Astrocyte (in vitro differentiated cells and primary cell): ENCODE measurements around the gene AAGAB. TPM values are rescaled to one million over a fixed set of nuclear protein-coding genes. Genes with fewer than 3 reads are reported as not detected.

Experiments
- DNase-seq: peaks from one replicate; pipeline ENCODE4 v3.0.0-alpha.2; 2010; ENCODE audit warnings: low read depth
- FAIRE-seq: peaks from 2 replicates; lab custom pipeline; 2011; peaks lifted over from hg19 to GRCh38; lab: Jason Lieb, UNC
- H2AFZ ChIP-seq: 2 replicates; pipeline ENCODE4 v1.6.0; 2012; ENCODE audit warnings: low read depth, low read length, inconsistent platforms
- H3K27ac ChIP-seq: 2 replicates; pipeline ENCODE4 v1.5.1; 2011; ENCODE audit warnings: low read depth, low read length, inconsistent platforms
- H3K27me3 ChIP-seq: 2 replicates; pipeline ENCODE4 v1.6.0; 2011; ENCODE audit warnings: low read length, inconsistent platforms; ENCODE audit not compliant: insufficient read depth
- H3K36me3 ChIP-seq: 2 replicates; pipeline ENCODE4 v1.5.1; 2011; ENCODE audit warnings: low read length, inconsistent platforms; ENCODE audit not compliant: insufficient read depth
- H3K4me1 ChIP-seq: 2 replicates; pipeline ENCODE4 v1.5.1; 2011; ENCODE audit warnings: low read length, inconsistent platforms; ENCODE audit not compliant: insufficient read depth
- H3K4me2 ChIP-seq: 2 replicates; pipeline ENCODE4 v1.6.0; 2012; ENCODE audit warnings: low read length, inconsistent platforms
- H3K4me3 ChIP-seq: 2 replicates; pipeline ENCODE4 v1.5.1; 2011; ENCODE audit warnings: low read depth, mild to moderate bottlenecking, low read length, inconsistent platforms; ENCODE audit not compliant: insufficient read depth
- H3K79me2 ChIP-seq: 2 replicates; pipeline ENCODE4 v1.6.0; 2012; ENCODE audit warnings: mild to moderate bottlenecking, low read length, inconsistent platforms; ENCODE audit not compliant: insufficient read depth
- H3K9ac ChIP-seq: 2 replicates; pipeline ENCODE4 v1.6.0; 2012; ENCODE audit warnings: mild to moderate bottlenecking, low read length, inconsistent platforms
- H3K9me3 ChIP-seq: 2 replicates; pipeline ENCODE4 v1.5.1; 2012; ENCODE audit warnings: low read depth, mild to moderate bottlenecking, low read length, inconsistent platforms; ENCODE audit not compliant: insufficient read depth
- H4K20me1 ChIP-seq: 2 replicates; pipeline ENCODE4 v1.6.0; 2012; ENCODE audit warnings: low read length, inconsistent platforms; ENCODE audit not compliant: insufficient read depth
- H3K27ac Mint-ChIP-seq: one replicate; pipeline ENCODE4 v1.8.0; 2021; ENCODE audit warnings: mild to moderate bottlenecking, mixed read lengths; ENCODE audit not compliant: unreplicated experiment
- H3K27me3 Mint-ChIP-seq: one replicate; pipeline ENCODE4 v1.8.0; 2021; ENCODE audit warnings: low read depth, mixed read lengths; ENCODE audit not compliant: unreplicated experiment
- H3K36me3 Mint-ChIP-seq: one replicate; pipeline ENCODE4 v1.8.0; 2021; ENCODE audit warnings: low read depth, mixed read lengths; ENCODE audit not compliant: unreplicated experiment
- H3K4me1 Mint-ChIP-seq: one replicate; pipeline ENCODE4 v1.8.0; 2021; ENCODE audit warnings: low read depth, mixed read lengths; ENCODE audit not compliant: unreplicated experiment
- H3K4me3 Mint-ChIP-seq: one replicate; pipeline ENCODE4 v1.8.0; 2021; ENCODE audit warnings: mild to moderate bottlenecking, moderate library complexity, mixed read lengths; ENCODE audit not compliant: unreplicated experiment
- H3K9me3 Mint-ChIP-seq: one replicate; pipeline ENCODE4 v1.8.0; 2021; ENCODE audit warnings: mild to moderate bottlenecking, mixed read lengths; ENCODE audit not compliant: unreplicated experiment
- CTCF ChIP-seq: IDR thresholded peaks from 2 replicates; pipeline ENCODE4 v1.5.1; 2011; ENCODE audit warnings: low read depth, mild to moderate bottlenecking, inconsistent platforms, low read length, moderate library complexity; ENCODE audit not compliant: insufficient read depth
- EZH2 ChIP-seq: IDR thresholded peaks from 2 replicates; pipeline ENCODE4 v1.6.1; 2012; ENCODE audit warnings: mild to moderate bottlenecking, low read length, inconsistent platforms; ENCODE audit not compliant: insufficient read depth
- total RNA-seq: library from RNA; stranded (reverse); gene quantifications from 2 replicates; pipeline ENCODE4 v1.2.1, GENCODE V29; 2021

The AAGAB gene
- total RNA-seq, 1 donor from 2014 or later, result 52.2 TPM

- H3K79me2 ChIP-seq, result peaks cover 31% of the 10 kb centered on the region
- no peaks in the 10 kb centered on the region for H3K27me3 Mint-ChIP-seq
- no peak overlapping the region for H2AFZ ChIP-seq
- no peak overlapping the region for H3K4me3 Mint-ChIP-seq
- FAIRE-seq (no peak), DNase-seq (no peak)
- TF ChIP-seq EZH2 (no peak), CTCF (no peak)
- H3K4me1 ChIP-seq, result peaks cover 53% of the 10 kb centered on the region
- peaks cover 33% of the 10 kb centered on the region for H3K36me3 Mint-ChIP-seq
- peak overlapping the region; percentile 1 for H3K27ac ChIP-seq
- peaks cover 12% of the 10 kb centered on the region for H3K36me3 ChIP-seq
- H3K4me3 ChIP-seq, result no peak overlapping the region
- peaks cover 2% of the 10 kb centered on the region for H3K9me3 Mint-ChIP-seq
- no peaks in the 10 kb centered on the region for H4K20me1 ChIP-seq
- no peaks in the 10 kb centered on the region for H3K27me3 ChIP-seq
- no peak overlapping the region for H3K4me2 ChIP-seq
- peaks cover 51% of the 10 kb centered on the region for H3K4me1 Mint-ChIP-seq
- peak overlapping the region; percentile 69 for H3K27ac Mint-ChIP-seq
- H3K9ac ChIP-seq, result peak overlapping the region; percentile 13
- no peaks in the 10 kb centered on the region for H3K9me3 ChIP-seq
Measured at GRCh38 chr15:67176195-67176971, 78.1 kb downstream of the AAGAB start.

- Mint-ChIP-seq H3K36me3 (peaks cover 36% of the 10 kb centered on the region), H3K4me1 (peaks cover 51% of the 10 kb centered on the region), H3K27me3 (no peaks in the 10 kb centered on the region), H3K27ac (peak overlapping the region; percentile 12), H3K4me3 (no peak overlapping the region), H3K9me3 (peaks cover 2% of the 10 kb centered on the region)
- no peak overlapping the region for H3K9ac ChIP-seq
- no peaks in the 10 kb centered on the region for H4K20me1 ChIP-seq
- FAIRE-seq (no peak), DNase-seq (no peak)
- H2AFZ ChIP-seq, result no peak overlapping the region
- no peak overlapping the region for H3K4me2 ChIP-seq
- H3K4me3 ChIP-seq, result no peak overlapping the region
- H3K36me3 ChIP-seq, result peaks cover 17% of the 10 kb centered on the region
- H3K4me1 ChIP-seq, result peaks cover 54% of the 10 kb centered on the region
- no peaks in the 10 kb centered on the region for H3K9me3 ChIP-seq
- TF ChIP-seq CTCF, result no peak
- TF ChIP-seq EZH2, result no peak
- H3K79me2 ChIP-seq, result peaks cover 31% of the 10 kb centered on the region
- H3K27me3 ChIP-seq, result no peaks in the 10 kb centered on the region
- peak overlapping the region; percentile 1 for H3K27ac ChIP-seq
Measured at GRCh38 chr15:67175643-67176071, 78.8 kb downstream of the AAGAB start.
